BJ (cell line): ENCODE data around the gene SPDYE2B. TPM values are rescaled to one million over a fixed set of nuclear protein-coding genes. Genes with fewer than 3 reads are reported as not detected.
"Not testable (repeated sequence)": the region's sequence is repeated elsewhere in the genome, so short reads cannot be mapped to it uniquely, and the experiment has no call there.

ENCODE experiments used
- CTCF ChIA-PET: fragments of 350-600 bp; formaldehyde crosslinking; extraction: SDS; loops from one replicate; lab custom pipeline; 2021; ENCODE audit warnings: antibody characterized with exemption, inconsistent platforms; lab: Yijun Ruan, JAX
- POLR2A ChIA-PET: fragments of 300-600 bp; sonication (Branson Sonifier 250); formaldehyde crosslinking; extraction: SDS; loops from one replicate; lab custom pipeline; 2021; ENCODE audit warnings: antibody characterized with exemption; lab: Charles Lee
- DNase-seq: peaks from one replicate; pipeline ENCODE4 v3.0.0-alpha.2; 2011; ENCODE audit warnings: low read depth
- H3K27me3 ChIP-seq: 2 replicates; pipeline ENCODE4 v1.6.0; 2011; ENCODE audit warnings: low read length; ENCODE audit not compliant: control insufficient read depth, insufficient read depth
- H3K36me3 ChIP-seq: 2 replicates; pipeline ENCODE4 v1.5.1; 2011; ENCODE audit warnings: low read length; ENCODE audit not compliant: control insufficient read depth, insufficient read depth
- H3K4me3 ChIP-seq: 2 replicates; pipeline ENCODE4 v1.5.1; 2011; ENCODE audit warnings: low read depth, mild to moderate bottlenecking, control low read depth, low read length
- polyA plus RNA-seq: library from polyadenylated mRNA; depleted of rRNA; stranded (reverse); fragments of >200 nt; gene quantifications from 2 replicates; pipeline ENCODE4 v1.2.3, GENCODE V29; 2011

The SPDYE2B gene
- polyA plus RNA-seq, 1 experiment = not detected

DNA sequence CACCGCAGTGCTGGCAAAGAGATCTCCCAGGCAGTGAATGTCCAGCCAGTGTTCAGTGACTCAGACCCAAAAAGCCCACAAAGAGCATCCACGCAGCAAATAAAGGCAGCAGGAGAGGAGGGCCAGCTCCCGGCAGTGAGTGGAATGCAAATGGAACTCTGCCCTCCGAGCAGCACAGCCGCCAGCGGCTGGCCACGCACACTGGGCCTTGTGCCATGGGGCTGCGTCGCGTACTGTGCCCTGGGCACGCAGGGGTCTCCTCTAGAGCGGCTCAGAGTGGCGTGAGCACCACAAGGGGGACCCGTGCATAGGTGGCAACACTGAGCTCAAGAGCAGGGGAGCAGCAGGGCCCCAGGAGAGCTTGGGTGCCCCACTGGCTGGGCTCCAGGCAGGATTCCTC lies 17.4 kb downstream of the SPDYE2B start:
- H3K36me3 ChIP-seq, POLR2A ChIA-PET, H3K4me3 ChIP-seq, DNase-seq, CTCF ChIA-PET, H3K27me3 ChIP-seq: not testable (repeated sequence)

DNA sequence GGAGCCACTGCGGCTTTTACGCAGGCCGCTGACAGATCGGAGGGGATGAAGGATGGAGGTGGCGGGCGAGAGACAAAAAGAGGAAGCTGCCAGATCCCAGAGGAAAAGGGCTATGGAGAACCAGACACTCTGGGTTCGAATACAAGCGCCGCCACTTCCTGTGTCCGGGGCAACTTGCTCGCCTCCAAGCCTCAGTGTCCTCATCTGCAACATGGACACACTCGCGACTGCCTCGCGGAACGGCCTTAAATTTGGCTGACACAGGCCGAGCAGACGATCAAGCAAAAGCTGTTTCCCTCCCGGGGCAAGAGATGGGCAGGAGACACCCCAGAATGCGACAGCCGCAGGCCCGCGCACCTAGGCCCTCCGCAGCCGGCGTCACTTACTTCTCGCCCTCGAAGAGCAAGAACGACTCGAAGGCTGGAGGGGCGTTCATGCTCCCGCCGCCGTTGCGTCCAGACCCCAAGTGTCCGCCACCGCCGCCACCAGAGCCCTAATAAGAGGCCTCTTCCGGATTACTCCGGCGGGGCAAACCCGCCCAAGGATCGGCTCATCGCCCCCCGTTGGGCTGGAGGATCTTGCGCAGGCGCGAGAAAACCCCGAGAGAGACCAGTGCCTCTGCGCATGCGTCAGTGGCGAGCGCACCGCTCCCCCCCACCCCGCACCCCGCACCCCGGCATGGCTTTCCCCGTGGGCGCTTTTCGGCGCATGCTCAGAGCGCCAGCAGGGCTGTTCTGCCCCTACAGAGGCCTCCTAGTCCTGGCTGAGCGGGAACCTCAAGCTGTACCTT lies 21.2 kb downstream of the SPDYE2B start, which contains the start of gene POLR2J2:
Gene POLR2J2 (minus strand): TSS at position 498 of the 790 bp plus-strand sequence. CDS start 62 bp downstream, at position 436.
- POLR2A ChIA-PET, CTCF ChIA-PET: not testable (repeated sequence)
- DNase-seq = peak; percentile 23

DNA sequence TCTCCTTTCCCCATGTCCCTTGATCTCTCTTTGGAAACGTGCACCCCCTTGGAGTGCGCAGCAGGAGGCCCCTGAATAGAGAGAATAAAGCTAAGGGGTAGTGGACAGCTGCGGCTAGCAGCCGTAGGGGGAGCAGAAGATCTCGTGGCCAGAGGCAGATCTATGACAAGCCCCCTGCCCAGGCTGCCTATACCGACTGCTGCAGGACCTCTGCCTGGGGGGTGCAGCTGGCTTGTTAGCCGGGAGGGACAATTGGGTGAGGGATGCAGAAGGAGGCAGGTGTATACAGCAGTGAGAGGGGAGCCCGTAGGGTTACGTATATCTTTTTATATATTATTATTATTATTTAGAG lies 21.8 kb downstream of the SPDYE2B start:
- H3K4me3 ChIP-seq, H3K27me3 ChIP-seq, H3K36me3 ChIP-seq, POLR2A ChIA-PET, CTCF ChIA-PET, DNase-seq: not testable (repeated sequence)

More for the DNA sequence above, 21.2 kb downstream of the SPDYE2B start, which contains the start of gene POLR2J2:
- H3K36me3 ChIP-seq, H3K27me3 ChIP-seq: not testable (repeated sequence)
- peak within 1 kb of the TSS; percentile 58 for H3K4me3 ChIP-seq

DNA sequence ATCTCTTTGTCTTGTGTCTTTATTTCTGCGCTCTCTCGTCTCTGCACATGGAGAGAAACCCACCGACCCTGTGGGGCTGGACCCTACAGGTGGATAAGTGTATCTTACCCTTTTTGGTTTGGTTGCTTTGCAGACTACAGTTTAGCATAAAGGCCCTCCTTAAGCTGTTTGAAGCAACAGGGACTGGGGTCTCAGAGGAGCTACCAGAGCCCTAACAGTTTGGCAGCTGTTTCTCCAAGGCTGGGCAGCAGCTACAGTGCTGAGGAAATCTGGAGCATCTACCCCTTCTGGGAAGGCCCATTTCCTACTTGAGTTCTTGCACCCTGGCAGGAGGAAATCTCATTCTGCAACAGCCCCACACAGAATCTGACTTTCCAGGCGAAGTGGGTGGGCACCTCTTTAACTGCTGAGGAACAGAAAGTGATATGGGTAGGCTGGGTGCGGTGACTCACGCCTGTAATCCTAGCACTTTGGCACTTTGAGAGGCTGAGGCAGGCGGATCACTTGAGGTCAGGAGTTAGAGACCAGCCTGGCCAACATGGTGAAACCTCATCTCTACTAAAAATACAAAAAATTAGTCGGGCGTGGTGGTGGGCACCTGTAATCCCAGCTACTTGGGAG lies 23.4 kb downstream of the SPDYE2B start:
- H3K4me3 ChIP-seq, CTCF ChIA-PET, POLR2A ChIA-PET, H3K27me3 ChIP-seq, H3K36me3 ChIP-seq, DNase-seq: not testable (repeated sequence)

DNA sequence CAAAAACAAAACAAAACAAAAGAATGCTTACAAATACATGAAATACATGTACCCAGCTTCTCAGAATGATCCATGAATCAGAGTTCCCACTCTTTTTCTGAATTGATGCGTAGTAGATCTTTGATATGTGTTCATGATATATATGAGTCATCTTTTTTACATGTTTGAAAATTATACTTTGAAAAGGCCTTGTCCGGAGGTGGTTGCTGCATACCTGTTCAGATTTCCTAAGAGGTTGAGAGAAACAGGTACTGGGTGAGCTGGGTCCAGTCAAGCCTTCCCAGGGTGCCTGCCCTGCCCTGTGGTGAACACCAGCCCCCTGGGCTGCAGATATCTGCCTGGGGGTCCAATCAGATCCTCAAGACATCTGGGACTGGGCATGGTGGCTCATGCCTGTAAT lies 25.4 kb downstream of the SPDYE2B start:
- H3K27me3 ChIP-seq, POLR2A ChIA-PET, H3K36me3 ChIP-seq, H3K4me3 ChIP-seq, CTCF ChIA-PET, DNase-seq: not testable (repeated sequence)

DNA sequence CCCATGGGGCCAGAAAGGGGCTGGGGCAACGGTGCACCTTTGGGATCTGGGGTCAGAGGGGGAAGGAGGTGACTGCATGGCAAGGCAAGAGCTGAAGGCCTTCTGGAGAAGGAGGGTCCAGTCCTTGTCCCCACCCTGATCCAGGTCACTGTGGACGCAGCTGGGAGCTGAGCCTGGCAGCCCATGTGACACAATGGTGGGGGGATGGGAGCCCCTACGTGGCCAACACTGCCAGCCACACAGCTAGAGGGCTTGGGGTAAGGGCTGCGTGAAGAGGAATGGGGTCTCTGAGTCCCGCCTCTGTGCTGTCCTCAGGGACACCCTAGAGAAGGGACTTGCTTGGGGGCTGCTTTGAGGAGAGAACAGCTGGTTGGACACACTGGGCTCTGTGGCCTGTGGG lies 30.7 kb downstream of the SPDYE2B start:
- POLR2A ChIA-PET, CTCF ChIA-PET: not testable (repeated sequence)

DNA sequence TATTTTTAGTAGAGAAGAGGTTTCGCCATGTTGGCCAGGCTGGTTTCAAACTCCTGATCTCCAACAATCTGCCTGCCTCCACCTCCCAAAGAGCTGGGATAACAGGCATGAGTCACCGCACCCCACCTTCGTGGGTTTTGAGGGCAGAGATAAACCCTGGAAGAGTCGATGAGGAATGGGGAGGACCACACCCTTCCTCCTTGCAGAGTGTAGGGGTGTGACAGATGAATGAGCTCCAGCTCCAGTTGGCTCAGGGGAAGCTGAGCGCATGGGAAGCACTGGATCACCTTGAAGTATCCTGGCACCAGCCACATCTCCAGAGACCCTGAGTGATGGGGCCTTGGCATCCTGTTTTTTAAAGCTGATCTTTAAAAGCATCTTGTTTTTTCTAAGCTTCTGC lies 32.4 kb downstream of the SPDYE2B start:
- DNase-seq, H3K36me3 ChIP-seq, H3K4me3 ChIP-seq, H3K27me3 ChIP-seq, CTCF ChIA-PET, POLR2A ChIA-PET: not testable (repeated sequence)

More for the DNA sequence above, 30.7 kb downstream of the SPDYE2B start:
- not testable (repeated sequence) for DNase-seq, H3K4me3 ChIP-seq, H3K36me3 ChIP-seq, H3K27me3 ChIP-seq

DNA sequence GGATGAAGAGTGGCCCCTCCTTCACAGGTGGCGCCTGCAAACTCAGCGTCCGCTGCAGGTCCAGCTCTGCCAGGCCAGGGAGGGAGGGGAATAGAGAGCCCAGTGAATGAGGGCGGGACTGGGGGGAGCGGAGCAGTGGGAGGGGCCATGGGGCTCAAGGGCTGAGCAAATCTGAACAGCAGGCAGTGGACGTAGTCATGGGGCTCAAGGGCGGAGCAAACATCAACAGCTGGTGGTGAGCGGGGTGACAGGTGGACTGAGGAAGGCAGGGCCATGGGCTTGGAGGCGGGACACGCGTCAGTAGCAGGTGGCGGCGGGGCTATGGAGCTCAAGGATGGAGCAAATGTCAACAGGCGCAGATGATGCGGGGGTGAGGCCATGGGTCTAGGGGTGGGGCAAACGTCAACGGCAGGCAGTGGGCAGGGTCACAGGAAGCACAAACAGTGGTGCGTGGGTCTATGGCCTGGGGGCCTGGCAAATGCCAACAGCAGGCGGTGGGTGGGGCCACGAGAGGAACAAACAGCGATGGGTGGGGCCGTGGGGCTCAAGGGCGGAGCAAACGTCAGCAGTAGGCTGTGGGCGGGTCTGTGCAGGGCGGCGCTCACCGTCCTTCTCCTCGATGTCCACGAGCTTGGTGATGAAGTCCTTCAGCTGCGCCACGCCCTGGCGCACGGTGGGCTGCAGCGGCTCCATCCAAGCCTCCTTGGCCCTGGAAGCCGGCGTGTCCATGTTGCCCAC lies 38.3 kb downstream of the SPDYE2B start:
- H3K4me3 ChIP-seq, H3K36me3 ChIP-seq, POLR2A ChIA-PET, H3K27me3 ChIP-seq, DNase-seq, CTCF ChIA-PET: not testable (repeated sequence)

DNA sequence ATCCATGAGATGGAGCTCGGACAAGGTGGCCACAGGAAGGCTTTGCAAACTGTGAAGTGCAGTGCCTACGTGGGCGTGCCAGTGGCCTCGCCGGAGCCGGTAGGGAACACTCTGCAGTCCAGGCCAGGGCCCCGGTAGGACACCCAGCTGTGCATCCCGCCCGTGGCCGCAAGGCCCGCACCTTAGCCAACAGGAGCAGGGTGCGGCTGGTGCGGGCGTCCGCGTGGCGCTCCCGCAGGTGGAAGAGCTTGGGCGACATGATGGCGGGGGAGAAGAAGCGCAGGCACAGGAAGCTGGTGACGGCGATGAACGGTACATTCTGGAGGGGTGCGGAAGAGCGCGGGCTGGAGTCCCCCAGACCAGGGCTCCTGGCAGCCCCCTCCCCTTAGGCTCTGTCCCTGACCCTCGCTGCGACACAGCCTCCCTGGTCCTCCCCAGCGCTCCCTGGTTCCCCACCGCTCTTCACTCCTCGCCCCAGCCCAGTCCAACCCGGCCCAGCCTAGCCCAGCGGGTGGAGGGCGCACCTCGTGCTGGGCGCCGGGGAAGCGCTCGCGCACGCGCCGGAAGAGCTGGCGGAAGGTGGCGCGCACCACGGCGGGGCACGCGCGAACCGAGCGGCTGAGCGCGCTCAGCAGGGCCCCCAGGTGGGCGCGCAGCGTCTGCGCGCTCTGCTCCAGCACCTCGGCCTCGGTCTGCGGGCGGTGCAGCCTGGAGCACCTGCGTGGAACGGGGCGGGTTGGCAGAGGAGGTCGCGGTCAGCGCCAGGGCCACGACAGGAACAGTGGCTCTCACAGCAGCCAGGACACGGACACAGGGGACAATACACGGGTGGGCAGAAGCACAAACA lies 39.5 kb downstream of the SPDYE2B start:
- H3K27me3 ChIP-seq, DNase-seq, POLR2A ChIA-PET, H3K36me3 ChIP-seq, H3K4me3 ChIP-seq, CTCF ChIA-PET: not testable (repeated sequence)

DNA sequence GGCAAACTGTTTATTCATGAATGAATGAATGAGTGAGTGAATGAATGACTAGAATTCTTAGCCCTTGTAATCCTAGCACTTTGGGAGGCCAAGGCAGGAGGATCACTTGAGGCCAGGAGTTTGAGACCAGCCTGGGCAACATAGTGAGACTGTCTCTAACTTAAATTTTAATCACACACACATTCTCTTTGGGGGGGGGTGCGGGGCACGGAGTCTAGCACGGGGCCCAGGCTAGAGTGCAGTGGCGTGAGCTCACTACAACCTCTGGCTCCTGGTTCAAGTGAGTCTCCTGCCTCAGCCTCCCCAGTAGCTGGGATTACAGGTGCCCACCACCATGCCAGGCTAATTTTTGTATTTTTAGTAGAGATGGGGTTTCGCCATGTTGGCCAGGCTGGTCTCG lies 40.5 kb downstream of the SPDYE2B start:
- CTCF ChIA-PET, H3K36me3 ChIP-seq, H3K4me3 ChIP-seq, H3K27me3 ChIP-seq, POLR2A ChIA-PET, DNase-seq: not testable (repeated sequence)

DNA sequence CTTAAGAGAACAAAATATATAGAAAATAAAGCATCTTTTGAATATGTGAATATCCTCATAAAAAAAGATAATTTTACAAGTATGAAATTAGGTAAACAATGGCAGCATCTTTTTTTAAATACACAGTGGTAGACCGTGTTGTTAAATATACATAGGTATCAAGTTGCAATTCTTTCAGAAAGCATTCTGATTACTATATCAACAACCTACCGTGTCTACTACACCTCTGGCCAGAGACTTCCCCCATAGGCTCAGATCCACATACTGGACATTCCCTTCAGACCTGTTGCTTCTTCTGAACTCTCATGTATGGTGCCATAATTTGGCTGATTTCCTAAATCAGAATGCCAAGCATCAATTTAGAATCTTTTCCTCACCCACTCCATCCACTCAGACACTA lies 43.9 kb downstream of the SPDYE2B start:
- POLR2A ChIA-PET, H3K4me3 ChIP-seq, CTCF ChIA-PET, DNase-seq, H3K27me3 ChIP-seq, H3K36me3 ChIP-seq: not testable (repeated sequence)

DNA sequence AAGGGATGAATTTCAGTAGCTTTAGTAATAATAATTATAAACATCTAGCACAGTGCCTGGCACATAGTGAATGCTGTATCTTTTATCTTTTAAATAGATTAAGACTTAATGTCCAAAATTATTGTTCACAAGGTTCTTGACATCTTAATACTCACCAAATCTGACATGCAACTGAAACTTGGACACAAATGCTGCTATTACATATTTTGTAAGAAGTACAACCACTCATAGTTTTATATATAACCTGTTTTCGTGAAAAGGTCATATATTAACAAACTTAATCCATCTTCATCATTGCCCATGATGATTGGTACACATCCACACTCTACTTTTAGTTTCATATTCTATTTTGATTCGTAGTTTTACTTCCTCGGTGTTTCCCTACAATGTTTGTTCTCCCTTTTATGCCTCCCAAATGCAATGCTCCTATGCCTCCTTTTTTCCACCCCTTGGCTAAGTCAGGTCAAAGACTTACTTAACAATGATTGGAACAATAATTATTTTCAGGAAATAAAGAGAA lies 45.0 kb downstream of the SPDYE2B start:
- H3K27me3 ChIP-seq, CTCF ChIA-PET, H3K4me3 ChIP-seq, POLR2A ChIA-PET, H3K36me3 ChIP-seq, DNase-seq: not testable (repeated sequence)
